CD14-positive monocyte (primary cell): ENCODE data around the gene FLYWCH2. TPM values are rescaled to one million over a fixed set of nuclear protein-coding genes. Genes with fewer than 3 reads are reported as not detected.

Experiments
- DNase-seq, 3 donors: peaks; one replicate each; pipeline ENCODE4 v3.0.0-alpha.2; 2011 to 2022
- H2AFZ ChIP-seq: 2 replicates; pipeline ENCODE4 v1.6.0; 2012; ENCODE audit warnings: mild to moderate bottlenecking, low read depth, low read length, inconsistent platforms; ENCODE audit not compliant: insufficient read depth, poor library complexity, severe bottlenecking
- H3K27ac ChIP-seq, 2 donors: 1 replicate in 1 of 2; 2 replicates in 1 of 2; pipeline ENCODE4 v1.5.1; 2012 to 2013; ENCODE audit warnings: low read length in 2 of 2, control low read depth in 1 of 2, inconsistent platforms in 1 of 2, low read depth in 1 of 2, mild to moderate bottlenecking in 1 of 2
- H3K27me3 ChIP-seq, 2 donors: one replicate each; pipeline versions ENCODE4 v1.6.0 to v1.6.1; 2011 to 2013; ENCODE audit warnings: low read length in 2 of 2; ENCODE audit not compliant: control insufficient read depth in 2 of 2, insufficient read depth in 2 of 2
- H3K36me3 ChIP-seq, 2 donors: replicated peaks in 1 of 2; 1 replicate in 1 of 2; 2 replicates in 1 of 2; pipeline versions ENCODE4 v1.5.1 to v1.6.1; 2012 to 2013; ENCODE audit warnings: low read length in 2 of 2, control low read depth in 1 of 2, inconsistent platforms in 1 of 2, mild to moderate bottlenecking in 1 of 2; ENCODE audit not compliant: insufficient read depth in 2 of 2, control insufficient read depth in 1 of 2
- H3K4me1 ChIP-seq, 2 donors: 1 replicate in 1 of 2; 2 replicates in 1 of 2; pipeline versions ENCODE4 v1.5.1 to v1.6.1; 2012 to 2013; ENCODE audit warnings: low read length in 2 of 2, control low read depth in 1 of 2, inconsistent platforms in 1 of 2, mild to moderate bottlenecking in 1 of 2, moderate library complexity in 1 of 2; ENCODE audit not compliant: insufficient read depth in 2 of 2, control insufficient read depth in 1 of 2
- H3K4me2 ChIP-seq: replicated peaks from 2 replicates; pipeline ENCODE3; 2012; ENCODE audit warnings: low read length, moderate library complexity, mild to moderate bottlenecking; ENCODE audit not compliant: poor library complexity, severe bottlenecking; ENCODE audit errors: extremely low read depth
- H3K4me3 ChIP-seq, 3 experiments: fragments of 200-600 bp in 1 of 3; sonication (generic) in 1 of 3; replicated peaks in 1 of 3; 1 replicate in 2 of 3; 2 replicates in 1 of 3; pipeline ENCODE4 v1.5.1; 2011 to 2013; ENCODE audit warnings: low read length in 3 of 3, mild to moderate bottlenecking in 3 of 3, control low read depth in 2 of 3, low read depth in 2 of 3, inconsistent platforms in 1 of 3, moderate library complexity in 1 of 3
- H3K79me2 ChIP-seq: 2 replicates; pipeline ENCODE4 v1.6.0; 2012; ENCODE audit warnings: mild to moderate bottlenecking, control low read depth, inconsistent platforms, low read length, moderate library complexity; ENCODE audit not compliant: insufficient read depth
- H3K9ac ChIP-seq: 2 replicates; pipeline ENCODE4 v1.6.0; 2017; ENCODE audit warnings: low read length, mild to moderate bottlenecking; ENCODE audit not compliant: insufficient read depth, poor library complexity, severe bottlenecking
- H3K9me3 ChIP-seq, 2 donors: replicated peaks in 1 of 2; 1 replicate in 1 of 2; 2 replicates in 1 of 2; pipeline versions ENCODE4 v1.5.1 to v1.6.1; 2012 to 2013; ENCODE audit warnings: low read length in 2 of 2, control low read depth in 1 of 2; ENCODE audit not compliant: control insufficient read depth in 1 of 2, insufficient read depth in 1 of 2
- H4K20me1 ChIP-seq: 2 replicates; pipeline ENCODE4 v1.6.0; 2012; ENCODE audit warnings: mild to moderate bottlenecking, low read length, control low read depth, moderate library complexity; ENCODE audit not compliant: insufficient read depth
- H3K27ac Mint-ChIP-seq, 7 donors: one replicate each; pipeline ENCODE4 v1.8.0; 2020; ENCODE audit warnings: mild to moderate bottlenecking in 7 of 7, mixed read lengths in 7 of 7, moderate library complexity in 6 of 7, inconsistent platforms in 2 of 7
- H3K27me3 Mint-ChIP-seq, 3 donors: one replicate each; pipeline ENCODE4 v1.8.0; 2021 to 2022; ENCODE audit warnings: low read depth in 3 of 3, mild to moderate bottlenecking in 3 of 3, mixed read lengths in 3 of 3, moderate library complexity in 3 of 3, inconsistent platforms in 1 of 3
- H3K36me3 Mint-ChIP-seq, 2 donors: one replicate each; pipeline ENCODE4 v1.8.0; 2020; ENCODE audit warnings: mixed read lengths in 2 of 2, inconsistent platforms in 1 of 2, mild to moderate bottlenecking in 1 of 2
- H3K4me1 Mint-ChIP-seq: one replicate; pipeline ENCODE4 v1.8.0; 2020; ENCODE audit warnings: mild to moderate bottlenecking, mixed read lengths
- H3K4me3 Mint-ChIP-seq, 2 donors: one replicate each; pipeline ENCODE4 v1.8.0; 2020; ENCODE audit warnings: mild to moderate bottlenecking in 2 of 2, mixed read lengths in 2 of 2, moderate library complexity in 1 of 2
- H3K9me3 Mint-ChIP-seq, 7 donors: one replicate each; pipeline ENCODE4 v1.8.0; 2020 to 2022; ENCODE audit warnings: mixed read lengths in 7 of 7, mild to moderate bottlenecking in 6 of 7, moderate library complexity in 6 of 7, inconsistent platforms in 2 of 7
- CTCF ChIP-seq: fragments of 200-600 bp; IDR thresholded peaks from one replicate; pipeline ENCODE4 v1.8.0; 2022; ENCODE audit warnings: antibody characterized with exemption, mild to moderate bottlenecking
- WGBS: methylation state at CpG from one replicate; pipeline ENCODE4 v1.1.5; 2013; ENCODE audit warnings: missing lambda C conversion rate; ENCODE audit not compliant: insufficient coverage; 5-methylcytosine and 5-hydroxymethylcytosine counted together
- intact Hi-C, 2 donors: fragments of 100-400 bp; cut with micrococcal nuclease; formaldehyde crosslinking; loops; one replicate each; pipeline versions ENCODE4 v1.15.0 to v1.15.1; 2023
- polyA plus RNA-seq, 3 donors: library from polyadenylated mRNA; depleted of rRNA in 1 of 3; unstranded in 2 of 3; stranded (reverse) in 1 of 3; fragments of 300-500 nt in 2 of 3; fragments of >200 nt in 1 of 3; fragmentation: Illumina TruSeq in 2 of 3; gene quantifications; 1 replicate in 2 of 3; 2 replicates in 1 of 3; pipeline ENCODE4 v1.2.3, GENCODE V29; 2012 to 2021

The FLYWCH2 gene
- polyA plus RNA-seq, 3 donors = 10.9 to 14.8 (median 12.7) TPM

- no peak overlapping the region for H2AFZ ChIP-seq
- peaks cover 14 to 41% of the 10 kb centered on the region in 2 donors for H3K36me3 Mint-ChIP-seq
- no peak for DNase-seq
- peaks cover 8% of the 10 kb centered on the region for H3K4me1 Mint-ChIP-seq
- H3K4me1 ChIP-seq = peaks cover 6 to 8% of the 10 kb centered on the region in 2 donors
- 97% methylated on average over 8 of the region's 11 CpGs for WGBS
- H3K4me3 Mint-ChIP-seq = no peak overlapping the region
- no peaks in the 10 kb centered on the region for H3K27me3 ChIP-seq
- peaks cover 0 to 1% (median 0%) of the 10 kb centered on the region in 7 donors for H3K9me3 Mint-ChIP-seq
- no peaks in the 10 kb centered on the region for H3K9me3 ChIP-seq
- H3K27me3 Mint-ChIP-seq = no peaks in the 10 kb centered on the region
- intact Hi-C loops = no loop called here
- no peak overlapping the region for H3K4me3 ChIP-seq
- H3K4me2 ChIP-seq = no peak overlapping the region
- H3K36me3 ChIP-seq = peaks cover 17 to 28% of the 10 kb centered on the region in 2 donors
- no peaks in the 10 kb centered on the region for H3K79me2 ChIP-seq
- H3K27ac Mint-ChIP-seq = no peak overlapping the region
- no peak overlapping the region for H3K27ac ChIP-seq
- no peak overlapping the region for H3K9ac ChIP-seq
- peaks cover 6% of the 10 kb centered on the region for H4K20me1 ChIP-seq
- TF ChIP-seq CTCF = no peak
Measured at GRCh38 chr16:2928796-2929195, 45.8 kb downstream of the FLYWCH2 start.

- peaks cover 8% of the 10 kb centered on the region for H3K4me1 Mint-ChIP-seq
- Histone ChIP-seq H4K20me1 (peaks cover 6% of the 10 kb centered on the region), H3K27ac (no peak overlapping the region), H3K79me2 (no peaks in the 10 kb centered on the region), H3K36me3 (peaks cover 17 to 37% of the 10 kb centered on the region in 2 donors), H3K27me3 (no peaks in the 10 kb centered on the region), H3K4me3 (no peak overlapping the region), H3K9me3 (no peaks in the 10 kb centered on the region), H3K4me1 (peaks cover 6 to 8% of the 10 kb centered on the region in 2 donors), H2AFZ (no peak overlapping the region), H3K4me2 (no peak overlapping the region), H3K9ac (no peak overlapping the region)
- H3K9me3 Mint-ChIP-seq = peaks cover 0 to 1% (median 0%) of the 10 kb centered on the region in 7 donors
- WGBS = 95% methylated on average over 14 of the region's 14 CpGs
- no peak overlapping the region for H3K4me3 Mint-ChIP-seq
- no peaks in the 10 kb centered on the region for H3K27me3 Mint-ChIP-seq
- intact Hi-C loops = no loop called here
- no peak for DNase-seq
- no peak for TF ChIP-seq CTCF
- peaks cover 22 to 43% of the 10 kb centered on the region in 2 donors for H3K36me3 Mint-ChIP-seq
- no peak overlapping the region for H3K27ac Mint-ChIP-seq
Measured at GRCh38 chr16:2929693-2930092, 46.7 kb downstream of the FLYWCH2 start.
